ENCODE results near the gene NUP35.
"Not testable (repeated sequence)": the region's sequence is repeated elsewhere in the genome, so short reads cannot be mapped to it uniquely, and the experiment has no call there.

NUP35 gene

DNA sequence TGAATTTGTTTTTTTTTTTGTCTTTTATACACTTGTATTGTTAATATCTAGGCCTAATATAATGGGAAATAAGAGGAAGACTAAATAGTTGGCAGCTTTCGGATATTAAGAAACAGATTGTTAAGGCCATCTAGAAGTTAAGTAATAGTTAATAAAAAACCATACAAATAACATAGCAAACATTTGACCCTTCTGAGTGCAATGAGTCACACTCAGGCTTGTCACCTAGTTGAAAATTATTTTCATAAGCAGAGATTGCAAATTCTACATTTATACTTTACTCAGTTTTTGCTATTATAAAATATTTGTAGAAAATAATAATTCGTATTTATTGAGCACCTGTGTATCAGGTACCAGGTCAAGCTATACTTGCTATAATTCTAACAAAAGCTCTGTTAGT, 2.4 kb downstream of the NUP35 start:
- no peak for DNase-seq

DNA sequence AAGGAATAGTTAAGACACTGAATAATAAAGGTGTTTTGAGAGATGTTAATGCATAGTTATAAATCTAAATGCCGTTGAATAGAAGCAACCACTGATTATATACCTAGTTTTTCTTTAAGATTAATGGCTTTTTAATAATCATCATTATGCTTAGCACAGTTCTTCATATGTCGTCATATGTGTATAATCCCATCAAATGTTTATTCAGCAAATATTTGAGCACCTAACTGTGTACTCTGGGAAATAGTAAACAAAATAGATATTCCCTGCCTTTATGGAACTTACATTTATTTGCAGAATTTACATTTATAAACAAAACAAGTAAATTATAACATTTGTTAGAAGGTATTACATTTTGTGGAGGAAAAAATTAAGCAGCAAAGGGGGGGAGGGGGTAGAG, 9.8 kb downstream of the NUP35 start:
- no peak for DNase-seq

DNA sequence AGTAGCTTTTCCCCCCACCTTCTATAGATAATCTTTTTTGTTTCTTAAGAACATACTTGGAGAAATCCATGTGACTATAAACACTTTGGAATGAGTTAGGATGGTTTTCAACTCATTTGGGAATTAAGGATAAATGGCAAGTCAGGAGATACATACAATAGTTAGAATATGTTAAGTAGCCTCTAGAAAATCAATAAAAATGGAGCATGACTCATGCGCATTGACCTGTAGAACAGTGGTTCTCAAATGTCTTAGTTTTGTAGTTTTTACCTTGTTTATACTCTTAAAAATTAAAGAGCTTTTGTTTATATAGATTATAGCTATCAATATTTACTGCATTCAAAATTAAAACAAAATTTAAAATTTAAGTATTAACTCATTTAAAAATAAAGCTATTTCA, 24.7 kb downstream of the NUP35 start:
- DNase-seq = no peak

DNA sequence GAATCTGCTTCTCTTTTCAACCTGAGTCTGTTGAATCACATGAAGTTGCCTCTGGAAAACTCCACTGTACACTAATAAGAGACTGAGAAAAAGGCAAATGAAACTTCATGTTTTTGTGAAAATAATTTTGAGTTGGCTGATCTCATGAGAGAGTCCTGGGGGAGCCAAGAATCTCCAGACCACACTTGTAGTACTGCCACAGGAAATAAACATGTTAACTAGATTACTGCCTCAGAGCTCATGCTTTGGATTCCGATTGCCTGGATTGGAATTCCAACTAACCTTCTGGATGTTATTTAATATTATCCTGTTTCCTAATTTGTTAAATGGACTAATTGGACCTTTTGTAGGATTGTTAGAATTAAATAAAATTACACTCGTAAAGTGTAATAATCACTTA, 25.2 kb downstream of the NUP35 start:
- DNase-seq = no peak

DNA sequence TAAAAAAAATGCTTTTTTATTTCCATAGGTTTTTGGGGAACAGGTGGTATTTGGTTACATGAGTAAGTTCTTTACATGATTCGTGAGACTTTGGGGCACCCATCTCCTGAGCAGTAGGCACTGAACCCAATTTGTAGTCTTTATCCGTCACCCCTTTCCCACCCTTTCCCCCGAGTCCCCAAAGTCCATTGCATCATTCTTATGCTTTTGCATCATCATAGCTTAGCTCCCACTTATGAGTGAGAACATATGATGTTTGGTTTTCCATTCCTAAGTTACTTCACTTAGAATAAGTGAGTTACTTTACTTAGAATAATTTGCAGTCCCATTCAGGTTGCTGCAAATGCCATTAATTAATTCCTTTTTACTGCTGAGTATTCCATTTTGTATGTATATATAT, 28.0 kb downstream of the NUP35 start:
- DNase-seq = not testable (repeated sequence)

DNA sequence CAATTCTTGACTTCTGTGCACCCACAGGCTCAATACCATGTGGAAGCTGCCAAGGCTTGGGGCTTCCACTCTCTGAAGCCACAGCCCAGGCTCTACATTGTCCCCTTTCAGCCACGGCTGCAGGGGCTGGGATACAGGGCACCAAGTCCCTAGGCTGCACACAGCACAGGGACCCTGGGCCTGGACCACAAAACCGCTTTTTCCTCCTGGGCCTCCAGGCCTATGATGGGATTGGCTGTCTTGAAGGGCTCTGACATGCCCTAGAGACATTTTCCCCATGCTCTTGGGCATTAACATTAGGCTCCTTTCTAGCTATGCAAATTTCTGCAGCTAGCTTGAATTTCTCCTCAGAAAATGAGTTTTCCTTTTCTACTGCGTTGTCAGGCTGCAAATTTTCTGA, 29.7 kb downstream of the NUP35 start:
- DNase-seq = no peak

DNA sequence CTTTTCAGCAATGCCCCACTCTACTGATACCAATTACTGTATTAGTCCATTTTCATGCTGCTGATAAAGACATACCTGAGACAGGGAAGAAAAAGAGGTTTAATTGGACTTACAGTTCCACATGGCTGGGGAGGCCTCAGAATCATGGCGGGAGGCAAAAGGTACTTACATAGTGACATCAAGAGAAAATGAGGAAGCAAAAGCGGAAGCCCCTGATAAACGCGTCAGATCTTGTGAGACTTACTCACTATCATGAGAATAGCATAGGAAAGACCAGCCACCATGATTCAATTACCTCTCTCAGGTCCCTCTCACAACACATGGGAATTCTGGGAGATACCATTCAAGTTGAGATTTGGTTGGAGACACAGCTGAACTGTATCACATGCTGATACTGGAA, 30.5 kb downstream of the NUP35 start:
- not testable (repeated sequence) for DNase-seq

DNA sequence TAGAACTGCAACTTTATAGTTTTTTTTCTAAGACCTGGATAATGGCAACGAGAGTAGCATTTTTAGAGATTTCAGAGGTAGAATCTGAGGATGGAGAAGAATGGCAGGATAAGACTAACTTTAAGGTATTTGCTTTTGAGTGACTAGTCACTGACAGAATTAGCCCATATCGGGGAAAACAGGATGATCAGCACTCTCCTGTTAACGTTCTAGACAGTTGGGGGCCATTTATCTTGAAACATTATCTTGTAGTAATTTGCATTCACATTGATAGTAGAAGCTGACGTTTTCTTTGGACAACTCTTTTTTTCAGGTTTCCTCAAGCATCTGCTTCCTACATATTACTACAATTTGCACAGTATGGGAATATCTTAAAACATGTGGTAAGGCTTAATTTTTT, 32.9 kb downstream of the NUP35 start:
- no peak for DNase-seq

DNA sequence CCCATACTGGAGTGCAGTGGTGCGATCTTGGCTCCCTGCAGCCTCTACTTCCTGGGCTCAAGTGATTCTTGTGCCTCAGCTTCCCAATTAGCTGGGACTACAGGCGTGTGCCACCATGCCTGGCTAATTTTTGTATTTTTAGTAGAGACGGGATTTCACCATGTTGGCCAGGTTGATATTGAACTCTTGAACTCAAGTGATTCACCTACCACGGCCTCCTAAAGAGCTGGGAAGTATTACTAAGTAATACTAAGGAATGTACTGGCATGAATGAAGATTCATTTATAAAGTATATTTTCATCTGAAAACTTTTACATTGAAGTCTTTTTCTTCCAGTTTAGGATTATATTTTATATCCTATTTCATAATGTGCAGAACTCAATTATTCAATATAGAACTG, 38.1 kb downstream of the NUP35 start:
- DNase-seq = no peak

DNA sequence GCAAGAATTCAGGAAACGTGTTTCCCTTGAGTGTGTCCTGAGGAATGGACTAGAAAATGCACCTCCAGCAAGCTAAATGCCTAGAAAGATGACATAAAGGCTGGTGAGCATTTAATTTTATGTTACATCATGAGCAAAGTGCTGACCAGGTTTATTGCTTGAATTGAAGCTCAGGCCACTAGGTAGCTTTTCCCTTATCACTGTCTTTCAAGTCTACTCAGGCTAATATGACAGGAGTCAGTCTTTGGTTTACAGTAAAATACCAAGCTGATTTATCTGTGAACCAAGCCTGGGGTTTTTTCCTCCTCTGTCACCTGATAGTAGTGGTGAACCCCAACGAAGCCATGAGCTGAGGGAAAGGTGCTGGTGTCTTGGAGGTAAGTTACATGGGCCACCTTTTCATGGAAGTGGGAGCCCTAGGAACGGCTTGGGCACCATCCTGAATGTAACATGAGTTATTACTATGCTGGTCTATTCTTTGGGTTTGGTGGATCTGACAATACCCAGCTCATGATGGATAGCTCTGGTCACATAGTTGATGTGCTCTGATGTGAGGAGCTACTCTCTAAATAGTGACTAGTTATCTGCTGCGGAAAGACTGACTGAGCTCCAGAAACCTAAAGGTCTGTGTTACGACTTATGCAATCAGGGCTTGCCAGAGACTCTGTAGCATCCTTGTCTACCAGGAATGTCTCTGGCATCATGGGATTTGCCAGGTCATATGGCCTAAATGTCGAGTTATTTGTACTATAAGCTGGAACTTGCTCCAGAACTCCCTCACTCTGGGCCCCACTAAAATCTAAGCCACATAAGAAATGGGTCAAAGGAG, 39.8 kb downstream of the NUP35 start:
- no peak for DNase-seq

DNA sequence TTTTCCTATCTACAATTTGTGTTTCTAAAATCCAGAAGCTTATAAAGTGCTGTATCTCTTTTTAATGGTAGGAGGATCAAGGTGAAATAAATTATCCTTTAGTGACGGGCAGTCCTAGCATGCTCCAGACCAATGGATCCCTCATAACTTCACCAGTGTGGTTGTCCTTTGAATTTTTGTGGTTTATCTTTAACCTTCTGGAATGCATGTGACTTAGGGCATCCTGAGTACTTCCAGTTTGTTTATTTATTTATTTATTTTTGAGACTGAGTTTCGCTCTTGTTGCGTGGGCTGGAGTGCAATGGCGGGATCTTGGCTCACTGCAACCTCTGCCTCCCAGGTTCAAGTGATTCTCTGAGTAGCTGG, 40.4 kb downstream of the NUP35 start:
- no peak for DNase-seq

DNA sequence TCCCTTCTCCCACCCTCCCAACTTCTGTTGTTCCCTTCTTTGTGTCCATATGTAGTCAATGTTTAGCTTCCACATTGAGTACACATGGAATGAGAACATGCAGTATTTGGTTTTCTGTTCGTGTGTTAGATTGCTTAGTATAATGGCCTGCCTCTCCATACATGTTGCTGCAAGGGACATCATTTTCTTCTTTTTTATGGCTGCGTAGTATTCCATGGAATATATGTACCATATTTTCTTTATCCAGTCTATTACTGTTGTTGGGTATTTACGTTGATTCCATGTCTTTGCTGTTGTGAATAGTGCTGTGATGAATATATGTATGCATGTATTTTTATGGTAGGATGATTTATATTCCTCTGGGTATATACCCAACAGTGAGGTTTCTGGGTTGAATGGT, 42.0 kb downstream of the NUP35 start:
- no peak for DNase-seq

DNA sequence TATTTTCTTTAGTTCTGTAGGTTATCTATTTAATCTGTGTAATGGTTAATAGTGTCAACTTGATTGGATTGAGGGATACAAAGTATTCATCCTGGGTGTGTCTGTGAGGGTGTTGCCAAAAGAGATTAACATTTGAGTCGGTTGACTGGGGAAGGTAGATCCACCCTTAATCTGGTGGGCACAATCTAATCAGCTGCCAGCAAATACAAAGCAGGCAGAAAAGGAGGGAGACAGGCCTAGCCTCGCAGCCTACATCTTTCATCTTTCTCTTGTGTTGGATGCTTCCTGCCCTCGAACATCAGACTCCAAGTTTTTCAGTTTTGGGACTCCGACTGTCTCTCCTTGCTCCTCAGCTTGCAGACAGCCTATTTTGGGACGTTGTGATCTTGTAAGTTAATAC, 42.7 kb downstream of the NUP35 start:
- not testable (repeated sequence) for DNase-seq

DNA sequence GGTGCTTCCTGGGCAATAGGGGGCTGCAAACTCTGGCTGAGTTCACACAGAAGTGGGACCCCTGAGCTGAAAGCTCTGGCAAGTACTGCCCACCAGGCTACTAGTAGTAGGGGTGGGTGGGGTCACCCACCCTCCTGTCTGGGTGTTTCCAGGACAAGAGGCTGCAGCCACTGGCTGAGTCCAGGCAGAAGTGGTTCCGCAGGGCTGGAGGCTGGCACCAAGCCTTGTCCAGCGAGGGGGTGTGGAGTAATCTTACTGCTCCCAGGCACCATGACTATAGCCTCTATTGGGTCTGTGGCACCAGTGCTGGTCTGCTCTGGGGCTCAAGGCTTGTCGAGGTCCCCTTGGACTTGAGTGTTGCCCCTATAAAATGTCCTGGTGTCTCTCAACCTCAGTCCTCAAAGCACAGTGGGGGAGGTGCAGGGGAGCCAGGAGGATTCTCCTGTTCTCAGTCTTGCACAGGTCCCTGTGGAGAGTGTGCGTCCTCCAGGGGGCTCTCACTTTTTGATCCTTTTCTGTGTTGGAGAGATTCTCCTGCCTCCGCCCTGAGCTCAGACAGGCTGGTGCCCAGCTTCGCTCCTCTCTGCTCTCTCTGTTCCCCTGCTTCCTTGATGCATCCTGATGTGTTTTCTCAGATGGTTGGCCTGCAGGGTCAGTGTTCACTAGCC, 48.1 kb downstream of the NUP35 start:
- DNase-seq = no peak

DNA sequence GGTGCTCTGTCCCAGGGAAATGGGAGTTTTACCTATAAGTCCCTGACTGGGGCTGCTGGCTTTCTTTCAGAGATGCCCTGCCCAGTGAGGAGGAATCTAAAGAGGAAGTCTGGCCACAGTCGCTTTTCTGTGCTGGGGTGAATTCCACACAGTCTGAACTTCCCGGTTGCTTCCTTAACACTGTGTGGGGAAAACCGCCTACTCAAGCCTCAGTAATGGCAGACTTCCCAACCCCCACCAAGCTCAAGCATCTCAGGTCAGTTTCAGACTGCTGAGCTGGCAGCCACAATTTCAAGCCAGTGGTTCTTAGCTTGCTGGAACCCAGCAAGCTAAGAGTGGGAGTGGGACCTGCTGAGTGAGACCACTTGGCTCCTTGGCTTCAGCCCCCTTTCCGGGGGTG, 54.9 kb downstream of the NUP35 start:
- no peak for DNase-seq

DNA sequence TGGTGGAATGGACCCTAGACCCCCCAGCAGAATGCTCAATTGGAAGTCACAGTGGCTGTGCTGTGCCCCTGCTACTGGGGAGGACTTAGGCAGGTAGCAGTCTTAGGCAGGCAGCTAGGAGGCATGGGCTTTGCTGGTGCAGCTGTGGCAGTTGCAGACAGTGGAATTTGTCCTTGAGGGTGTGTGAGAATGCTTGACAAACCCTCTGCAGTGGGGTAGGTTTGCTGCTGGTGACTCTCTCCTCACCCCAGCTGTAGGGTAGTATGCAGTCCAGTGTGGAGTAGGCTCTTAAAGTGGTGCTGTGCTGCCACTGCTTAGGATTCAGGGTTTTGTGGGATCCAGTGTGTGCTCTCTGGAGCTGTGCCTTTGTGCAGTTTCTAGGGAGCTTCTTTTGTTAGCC, 61.3 kb downstream of the NUP35 start:
- no peak for DNase-seq

DNA sequence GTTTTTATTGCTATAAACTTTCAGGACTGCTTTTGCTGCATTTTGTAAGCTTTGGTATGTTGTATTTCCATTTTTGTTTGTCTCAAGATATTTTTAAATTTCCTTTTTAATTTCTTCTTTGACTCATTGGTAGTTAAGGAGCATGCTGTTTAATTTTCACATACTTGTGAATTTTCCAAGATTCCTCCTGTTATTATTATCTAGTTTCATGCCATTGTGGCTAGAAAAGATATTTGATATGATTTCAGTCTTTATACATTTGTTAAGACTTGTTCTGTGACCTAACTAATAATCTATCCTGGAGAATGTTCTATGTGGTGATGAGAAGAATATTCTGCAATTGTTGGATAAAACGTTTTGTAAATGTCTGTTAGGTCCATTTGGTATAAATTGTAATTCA, 62.1 kb downstream of the NUP35 start:
- no peak for DNase-seq

DNA sequence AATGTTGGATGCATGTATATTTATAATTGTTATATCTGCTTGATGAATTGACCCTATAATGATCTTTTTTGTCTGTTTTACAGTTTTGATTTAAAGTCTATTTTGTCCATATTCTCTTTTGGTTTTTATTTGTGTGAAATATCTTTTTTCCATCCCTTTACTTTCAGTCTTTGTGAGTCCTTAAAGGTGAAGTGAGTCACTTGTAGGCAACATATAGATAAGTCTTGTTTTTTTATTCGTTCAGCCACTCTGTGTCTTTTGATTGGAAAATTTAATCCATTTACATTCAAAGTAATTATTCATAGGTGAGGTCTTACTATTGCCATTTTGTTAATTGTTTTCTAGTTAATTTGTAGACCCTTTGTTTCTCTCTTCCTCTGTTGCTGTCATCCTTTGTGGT, 62.5 kb downstream of the NUP35 start:
- DNase-seq = no peak

DNA sequence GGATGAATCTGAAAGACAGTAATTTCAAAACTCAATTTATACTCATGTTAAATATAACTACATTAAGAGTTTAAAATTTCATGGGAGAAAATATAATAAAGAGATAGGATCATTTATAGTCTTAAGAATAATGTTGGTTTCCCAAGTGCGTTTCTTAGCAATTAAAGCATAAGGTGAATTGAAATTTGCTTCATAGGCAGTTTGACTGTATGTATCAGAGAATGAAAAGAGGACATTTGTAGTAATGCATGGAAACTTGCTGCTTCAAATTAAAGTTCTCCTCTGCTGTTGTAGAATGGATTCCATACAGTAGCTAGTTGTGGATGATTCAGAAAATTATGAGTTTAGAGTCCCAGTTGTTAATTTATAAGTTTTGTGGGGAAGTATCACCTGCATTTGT, 68.1 kb downstream of the NUP35 start:
- no peak for DNase-seq

DNA sequence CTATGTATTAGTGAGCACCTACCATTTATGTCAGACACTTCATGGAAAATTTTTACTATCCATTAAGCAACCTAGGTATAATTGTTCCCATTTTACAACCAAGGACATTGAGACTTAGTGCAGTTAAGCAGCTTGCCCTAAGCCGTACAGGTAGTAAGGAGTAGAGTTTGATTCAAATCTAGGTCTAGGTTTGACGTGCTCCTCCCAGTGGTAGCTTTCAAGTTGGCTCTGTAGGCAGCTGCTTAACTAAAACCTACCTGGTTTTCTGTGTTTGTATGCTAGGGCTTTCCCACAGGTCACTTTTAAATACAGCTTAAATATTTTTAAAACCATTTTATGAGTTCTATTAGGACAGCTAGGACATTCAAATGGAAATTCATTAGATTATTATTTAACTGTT, 69.7 kb downstream of the NUP35 start:
- no peak for DNase-seq

DNA sequence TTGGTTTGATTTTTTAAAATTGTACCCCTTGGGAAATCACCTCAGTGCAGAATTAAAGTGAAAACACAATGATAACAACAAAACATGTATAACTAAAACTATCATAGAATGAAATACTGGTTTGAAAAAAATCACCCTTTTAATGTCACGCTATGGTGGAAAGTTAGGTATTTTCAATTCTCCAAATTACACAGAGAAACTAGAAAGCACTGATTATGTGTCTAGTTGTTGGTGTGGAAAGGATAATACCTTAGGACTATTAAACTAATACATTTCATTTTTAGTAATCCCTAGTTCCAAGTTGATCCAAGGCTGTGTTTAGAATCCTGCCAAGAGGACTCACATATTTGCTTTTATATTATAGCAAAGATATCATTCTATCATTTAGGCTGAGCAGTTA, 71.2 kb downstream of the NUP35 start:
- DNase-seq = no peak

DNA sequence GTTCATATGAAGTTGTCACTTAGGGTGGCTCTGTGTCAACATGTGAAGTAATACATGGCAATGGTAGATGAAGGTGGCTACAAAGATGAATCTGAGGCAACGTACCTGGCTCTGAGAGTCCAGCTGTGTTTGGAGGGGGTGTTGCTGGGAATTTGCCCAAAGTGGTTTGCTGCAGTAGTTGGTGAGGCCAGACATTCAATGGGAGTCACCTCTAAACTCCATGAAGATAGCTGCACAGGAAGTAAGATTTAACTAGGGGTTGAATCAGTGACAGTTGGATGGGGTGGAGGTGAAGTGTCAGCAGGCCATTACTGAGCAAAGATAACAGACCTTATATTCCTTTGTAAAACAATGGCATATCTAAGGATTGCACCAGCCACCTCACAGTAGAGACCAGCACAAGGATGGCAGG, 71.8 kb downstream of the NUP35 start:
- DNase-seq = no peak

DNA sequence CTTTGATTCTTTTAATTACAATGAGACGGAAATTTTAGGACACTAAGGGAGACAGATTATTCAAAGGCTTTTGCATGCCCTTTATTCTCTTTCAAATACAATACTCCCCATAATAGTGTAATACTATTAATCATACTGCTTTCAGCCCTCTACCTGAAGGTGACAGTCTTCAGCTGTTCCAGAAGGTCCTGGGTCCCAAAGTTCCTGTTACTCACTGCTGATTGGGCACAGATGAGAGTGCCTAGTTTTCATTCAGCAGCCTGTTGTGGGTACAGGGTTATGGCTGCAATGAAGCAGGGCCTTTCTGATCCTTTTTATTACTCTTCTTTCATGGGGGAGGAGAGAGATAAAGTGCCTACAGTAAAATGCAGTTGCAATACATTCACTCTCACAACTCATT, 80.2 kb downstream of the NUP35 start:
- DNase-seq = no peak

DNA sequence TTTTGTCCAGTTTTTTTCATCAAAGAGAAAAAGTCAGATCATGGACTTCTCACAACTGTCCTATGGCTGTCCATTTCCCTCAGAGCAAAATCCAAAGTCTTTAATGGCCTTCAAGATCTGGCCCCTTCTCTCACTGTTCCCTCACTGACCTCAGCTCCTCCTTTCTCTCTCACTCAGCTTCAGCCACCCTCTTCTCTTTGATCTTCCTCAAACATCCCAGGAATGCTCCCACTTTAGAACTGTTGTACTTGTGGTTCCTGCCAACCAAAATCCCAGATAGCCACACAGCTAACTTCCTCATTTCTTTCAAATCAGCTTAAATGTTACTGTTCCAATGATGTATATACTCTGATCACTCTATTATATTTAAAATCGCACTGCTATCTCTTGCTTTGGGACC, 82.9 kb downstream of the NUP35 start:
- no peak for DNase-seq
